GM23338 (cell line): Measurements from ENCODE around the gene KIF27. TPM values are rescaled to one million over a fixed set of nuclear protein-coding genes. Genes with fewer than 3 reads are reported as not detected.

Experiments
- ATAC-seq: fragments of 200-7000 bp; cut with Tn5 transposase; 3 replicates; pipeline ENCODE4 v1.9.1; 2020
- DNase-seq: peaks from one replicate; pipeline ENCODE4 v3.0.0-alpha.2; 2015; ENCODE audit warnings: low spot score
- H2AFZ ChIP-seq: fragments of 200-600 bp; sonication (generic); 2 replicates; pipeline ENCODE4 v1.8.0; 2016; ENCODE audit warnings: antibody characterized with exemption, mild to moderate bottlenecking, moderate library complexity
- H3F3A ChIP-seq: fragments of 200-600 bp; sonication (generic); replicated peaks from 2 replicates; pipeline ENCODE4 v1.8.0; 2017; ENCODE audit warnings: antibody characterized with exemption, mixed run types, low read depth
- H3K27ac ChIP-seq: fragments of 200-600 bp; sonication (generic); 2 replicates; pipeline ENCODE4 v1.6.1; 2016; ENCODE audit warnings: low read depth
- H3K27me3 ChIP-seq: fragments of 200-600 bp; sonication (generic); 2 replicates; pipeline ENCODE4 v1.8.0; 2016; ENCODE audit warnings: mild to moderate bottlenecking, mixed run types, moderate library complexity; ENCODE audit not compliant: insufficient read depth
- H3K36me3 ChIP-seq: fragments of 200-600 bp; sonication (generic); 2 replicates; pipeline ENCODE4 v1.8.0; 2016; ENCODE audit warnings: mild to moderate bottlenecking; ENCODE audit not compliant: insufficient read depth
- H3K4me1 ChIP-seq: fragments of 200-600 bp; sonication (generic); 2 replicates; pipeline ENCODE4 v1.8.0; 2016; ENCODE audit warnings: mild to moderate bottlenecking, moderate library complexity; ENCODE audit not compliant: insufficient read depth
- H3K4me2 ChIP-seq: fragments of 200-600 bp; sonication (generic); 2 replicates; pipeline ENCODE4 v1.7.1; 2017; ENCODE audit warnings: mixed run types
- H3K4me3 ChIP-seq: fragments of 200-600 bp; sonication (generic); 2 replicates; pipeline ENCODE4 v1.6.1; 2016; ENCODE audit warnings: mixed run types
- H3K79me2 ChIP-seq: fragments of 200-600 bp; sonication (generic); replicated peaks from 2 replicates; pipeline ENCODE4 v1.8.0; 2017; ENCODE audit warnings: mild to moderate bottlenecking; ENCODE audit not compliant: insufficient read depth
- H3K9me2 ChIP-seq: fragments of 200-600 bp; sonication (generic); 2 replicates; pipeline ENCODE4 v1.8.0; 2017; ENCODE audit not compliant: insufficient read depth
- H4K20me1 ChIP-seq: fragments of 200-600 bp; sonication (generic); replicated peaks from 2 replicates; pipeline ENCODE4 v1.8.0; 2017; ENCODE audit warnings: mild to moderate bottlenecking; ENCODE audit not compliant: insufficient read depth
- H3K27ac Mint-ChIP-seq: 2 replicates; pipeline ENCODE4 v1.8.0; 2020; ENCODE audit warnings: inconsistent platforms, mild to moderate bottlenecking, moderate library complexity, mixed read lengths
- H3K27me3 Mint-ChIP-seq: 3 replicates; pipeline ENCODE4 v1.8.0; 2022; ENCODE audit warnings: low read depth, mild to moderate bottlenecking, moderate library complexity, mixed read lengths, inconsistent platforms; ENCODE audit not compliant: insufficient read depth, poor library complexity
- H3K36me3 Mint-ChIP-seq: 3 replicates; pipeline ENCODE4 v1.8.0; 2021; ENCODE audit warnings: low read depth, mild to moderate bottlenecking, inconsistent platforms, moderate library complexity, mixed read lengths
- H3K4me1 Mint-ChIP-seq: 3 replicates; pipeline ENCODE4 v1.8.0; 2020; ENCODE audit warnings: mild to moderate bottlenecking, inconsistent platforms, mixed read lengths
- H3K4me3 Mint-ChIP-seq: 3 replicates; pipeline ENCODE4 v1.8.0; 2021; ENCODE audit warnings: moderate library complexity, mild to moderate bottlenecking, inconsistent platforms, mixed read lengths
- H3K9me3 Mint-ChIP-seq: 3 replicates; pipeline ENCODE4 v1.8.0; 2020; ENCODE audit warnings: moderate library complexity, mild to moderate bottlenecking, inconsistent platforms, mixed read lengths
- ETS1 ChIP-seq: IDR thresholded peaks from 2 replicates; pipeline ENCODE4 v1.6.1; 2016; ENCODE audit warnings: antibody characterized with exemption
- EZH2 ChIP-seq: fragments of 200-600 bp; sonication (generic); IDR thresholded peaks from one replicate; pipeline ENCODE4 v1.8.0; 2017; ENCODE audit warnings: antibody characterized with exemption, mild to moderate bottlenecking, low read depth; ENCODE audit not compliant: unreplicated experiment
- JUNB ChIP-seq: IDR thresholded peaks from one replicate; pipeline ENCODE4 v1.6.1; 2016; ENCODE audit warnings: antibody characterized with exemption; ENCODE audit not compliant: unreplicated experiment
- POLR2AphosphoS5 ChIP-seq: IDR thresholded peaks from 2 replicates; pipeline ENCODE4 v1.6.1; 2016; ENCODE audit warnings: antibody characterized with exemption, low read depth
- REST ChIP-seq: IDR thresholded peaks from one replicate; pipeline ENCODE4 v1.6.1; 2018; ENCODE audit warnings: antibody characterized with exemption; ENCODE audit not compliant: unreplicated experiment
- ZNF331 ChIP-seq: fragments of 250-450 bp; sonication (Bioruptor Pico); IDR thresholded peaks from 2 replicates; pipeline ENCODE4 v1.5.0; 2020; ENCODE audit warnings: low read depth, mild to moderate bottlenecking, moderate library complexity
- polyA plus RNA-seq: library from polyadenylated mRNA; unstranded; fragments of >200 nt; fragmentation: Nextera tagmentation; extraction: Ambion mirVana; gene quantifications from 2 replicates; pipeline ENCODE4 v1.2.1, GENCODE V29; 2016
- total RNA-seq: library from RNA; depleted of rRNA; stranded (reverse); fragments of >200 nt; shearing (Covaris generic); gene quantifications from 2 replicates; pipeline ENCODE4 v1.2.3, GENCODE V29; 2014
- TF ChIP-seq, protein P1 (sequence below), 2 experiments: fragments of 200-600 bp in 1 of 2; sonication (generic) in 1 of 2; conservative IDR thresholded peaks; 2 replicates each; pipeline versions ENCODE4 v1.5.1 to v1.6.1; 2016 to 2017; ENCODE audit warnings: antibody characterized with exemption in 2 of 2, low read depth in 2 of 2, mild to moderate bottlenecking in 2 of 2, moderate library complexity in 1 of 2
- TF ChIP-seq, protein P2 (sequence below): fragments of 250-450 bp; sonication (Bioruptor Pico); IDR thresholded peaks from 2 replicates; pipeline ENCODE4 v1.5.0; 2020; ENCODE audit warnings: mild to moderate bottlenecking, moderate library complexity

KIF27 gene
- total and polyA plus RNA-seq, 2 experiments from 2014 or later: 3.3 to 8.2 TPM

GRCh38 chr9:83932851-83933250, 11.6 kb upstream of the KIF27 start (continued):
- TF ChIP-seq REST (no peak), EZH2 (no peak), ETS1 (no peak), ZNF331 (CRISPR knock-in tag) (no peak)
- TF ChIP-seq, protein P1, sequence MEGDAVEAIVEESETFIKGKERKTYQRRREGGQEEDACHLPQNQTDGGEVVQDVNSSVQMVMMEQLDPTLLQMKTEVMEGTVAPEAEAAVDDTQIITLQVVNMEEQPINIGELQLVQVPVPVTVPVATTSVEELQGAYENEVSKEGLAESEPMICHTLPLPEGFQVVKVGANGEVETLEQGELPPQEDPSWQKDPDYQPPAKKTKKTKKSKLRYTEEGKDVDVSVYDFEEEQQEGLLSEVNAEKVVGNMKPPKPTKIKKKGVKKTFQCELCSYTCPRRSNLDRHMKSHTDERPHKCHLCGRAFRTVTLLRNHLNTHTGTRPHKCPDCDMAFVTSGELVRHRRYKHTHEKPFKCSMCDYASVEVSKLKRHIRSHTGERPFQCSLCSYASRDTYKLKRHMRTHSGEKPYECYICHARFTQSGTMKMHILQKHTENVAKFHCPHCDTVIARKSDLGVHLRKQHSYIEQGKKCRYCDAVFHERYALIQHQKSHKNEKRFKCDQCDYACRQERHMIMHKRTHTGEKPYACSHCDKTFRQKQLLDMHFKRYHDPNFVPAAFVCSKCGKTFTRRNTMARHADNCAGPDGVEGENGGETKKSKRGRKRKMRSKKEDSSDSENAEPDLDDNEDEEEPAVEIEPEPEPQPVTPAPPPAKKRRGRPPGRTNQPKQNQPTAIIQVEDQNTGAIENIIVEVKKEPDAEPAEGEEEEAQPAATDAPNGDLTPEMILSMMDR (conservative IDR thresholded peaks at IDR 0.05; ENCODE audit: low read depth in 2 of 2): no peak

GRCh38 chr9:83932011-83932410, 10.8 kb upstream of the KIF27 start:
- H3K36me3 ChIP-seq: no peaks in the 10 kb centered on the region
- no peak for ATAC-seq
- H3K36me3 Mint-ChIP-seq: no peaks in the 10 kb centered on the region
- TF ChIP-seq EZH2 (no peak), POLR2AphosphoS5 (no peak), ETS1 (no peak), JUNB (no peak)
- TF ChIP-seq, protein P2, sequence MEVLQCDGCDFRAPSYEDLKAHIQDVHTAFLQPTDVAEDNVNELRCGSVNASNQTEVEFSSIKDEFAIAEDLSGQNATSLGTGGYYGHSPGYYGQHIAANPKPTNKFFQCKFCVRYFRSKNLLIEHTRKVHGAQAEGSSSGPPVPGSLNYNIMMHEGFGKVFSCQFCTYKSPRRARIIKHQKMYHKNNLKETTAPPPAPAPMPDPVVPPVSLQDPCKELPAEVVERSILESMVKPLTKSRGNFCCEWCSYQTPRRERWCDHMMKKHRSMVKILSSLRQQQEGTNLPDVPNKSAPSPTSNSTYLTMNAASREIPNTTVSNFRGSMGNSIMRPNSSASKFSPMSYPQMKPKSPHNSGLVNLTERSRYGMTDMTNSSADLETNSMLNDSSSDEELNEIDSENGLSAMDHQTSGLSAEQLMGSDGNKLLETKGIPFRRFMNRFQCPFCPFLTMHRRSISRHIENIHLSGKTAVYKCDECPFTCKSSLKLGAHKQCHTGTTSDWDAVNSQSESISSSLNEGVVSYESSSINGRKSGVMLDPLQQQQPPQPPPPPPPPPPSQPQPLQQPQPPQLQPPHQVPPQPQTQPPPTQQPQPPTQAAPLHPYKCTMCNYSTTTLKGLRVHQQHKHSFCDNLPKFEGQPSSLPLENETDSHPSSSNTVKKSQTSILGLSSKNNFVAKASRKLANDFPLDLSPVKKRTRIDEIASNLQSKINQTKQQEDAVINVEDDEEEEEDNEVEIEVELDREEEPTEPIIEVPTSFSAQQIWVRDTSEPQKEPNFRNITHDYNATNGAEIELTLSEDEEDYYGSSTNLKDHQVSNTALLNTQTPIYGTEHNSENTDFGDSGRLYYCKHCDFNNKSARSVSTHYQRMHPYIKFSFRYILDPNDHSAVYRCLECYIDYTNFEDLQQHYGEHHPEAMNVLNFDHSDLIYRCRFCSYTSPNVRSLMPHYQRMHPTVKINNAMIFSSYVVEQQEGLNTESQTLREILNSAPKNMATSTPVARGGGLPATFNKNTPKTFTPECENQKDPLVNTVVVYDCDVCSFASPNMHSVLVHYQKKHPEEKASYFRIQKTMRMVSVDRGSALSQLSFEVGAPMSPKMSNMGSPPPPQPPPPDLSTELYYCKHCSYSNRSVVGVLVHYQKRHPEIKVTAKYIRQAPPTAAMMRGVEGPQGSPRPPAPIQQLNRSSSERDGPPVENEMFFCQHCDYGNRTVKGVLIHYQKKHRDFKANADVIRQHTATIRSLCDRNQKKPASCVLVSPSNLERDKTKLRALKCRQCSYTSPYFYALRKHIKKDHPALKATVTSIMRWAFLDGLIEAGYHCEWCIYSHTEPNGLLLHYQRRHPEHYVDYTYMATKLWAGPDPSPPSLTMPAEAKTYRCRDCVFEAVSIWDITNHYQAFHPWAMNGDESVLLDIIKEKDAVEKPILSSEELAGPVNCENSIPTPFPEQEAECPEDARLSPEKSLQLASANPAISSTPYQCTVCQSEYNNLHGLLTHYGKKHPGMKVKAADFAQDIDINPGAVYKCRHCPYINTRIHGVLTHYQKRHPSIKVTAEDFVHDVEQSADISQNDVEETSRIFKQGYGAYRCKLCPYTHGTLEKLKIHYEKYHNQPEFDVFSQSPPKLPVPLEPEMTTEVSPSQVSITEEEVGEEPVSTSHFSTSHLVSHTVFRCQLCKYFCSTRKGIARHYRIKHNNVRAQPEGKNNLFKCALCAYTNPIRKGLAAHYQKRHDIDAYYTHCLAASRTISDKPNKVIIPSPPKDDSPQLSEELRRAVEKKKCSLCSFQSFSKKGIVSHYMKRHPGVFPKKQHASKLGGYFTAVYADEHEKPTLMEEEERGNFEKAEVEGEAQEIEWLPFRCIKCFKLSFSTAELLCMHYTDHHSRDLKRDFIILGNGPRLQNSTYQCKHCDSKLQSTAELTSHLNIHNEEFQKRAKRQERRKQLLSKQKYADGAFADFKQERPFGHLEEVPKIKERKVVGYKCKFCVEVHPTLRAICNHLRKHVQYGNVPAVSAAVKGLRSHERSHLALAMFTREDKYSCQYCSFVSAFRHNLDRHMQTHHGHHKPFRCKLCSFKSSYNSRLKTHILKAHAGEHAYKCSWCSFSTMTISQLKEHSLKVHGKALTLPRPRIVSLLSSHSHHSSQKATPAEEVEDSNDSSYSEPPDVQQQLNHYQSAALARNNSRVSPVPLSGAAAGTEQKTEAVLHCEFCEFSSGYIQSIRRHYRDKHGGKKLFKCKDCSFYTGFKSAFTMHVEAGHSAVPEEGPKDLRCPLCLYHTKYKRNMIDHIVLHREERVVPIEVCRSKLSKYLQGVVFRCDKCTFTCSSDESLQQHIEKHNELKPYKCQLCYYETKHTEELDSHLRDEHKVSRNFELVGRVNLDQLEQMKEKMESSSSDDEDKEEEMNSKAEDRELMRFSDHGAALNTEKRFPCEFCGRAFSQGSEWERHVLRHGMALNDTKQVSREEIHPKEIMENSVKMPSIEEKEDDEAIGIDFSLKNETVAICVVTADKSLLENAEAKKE (CRISPR knock-in tag): no peak

More at GRCh38 chr9:83932011-83932410, 10.8 kb upstream of the KIF27 start:
- Histone ChIP-seq H3K4me1 (peaks cover 5% of the 10 kb centered on the region), H3K4me2 (no peak overlapping the region), H3K27ac (no peak overlapping the region), H3F3A (no peaks in the 10 kb centered on the region), H2AFZ (no peak overlapping the region), H3K4me3 (no peak overlapping the region), H3K27me3 (no peaks in the 10 kb centered on the region), H3K9me2 (no peaks in the 10 kb centered on the region), H4K20me1 (no peaks in the 10 kb centered on the region), H3K79me2 (no peaks in the 10 kb centered on the region)
- Mint-ChIP-seq H3K4me1 (peaks cover 12% of the 10 kb centered on the region; the same call in 2 of the 3 replicates), H3K27me3 (peaks cover 5% of the 10 kb centered on the region), H3K9me3 (no peaks in the 10 kb centered on the region), H3K4me3 (no peak overlapping the region), H3K27ac (no peak overlapping the region)
- no peak for DNase-seq
